ENCODE data around the gene FGF12. TPM values are rescaled to one million over a fixed set of nuclear protein-coding genes. Genes with fewer than 3 reads are reported as not detected.
A peak's percentile ranks its signal among the peaks of the same experiment; 100 is the strongest.

FGF12 gene
- total RNA-seq, 1 donor from 2014 or later, result 7.0 TPM

DNA sequence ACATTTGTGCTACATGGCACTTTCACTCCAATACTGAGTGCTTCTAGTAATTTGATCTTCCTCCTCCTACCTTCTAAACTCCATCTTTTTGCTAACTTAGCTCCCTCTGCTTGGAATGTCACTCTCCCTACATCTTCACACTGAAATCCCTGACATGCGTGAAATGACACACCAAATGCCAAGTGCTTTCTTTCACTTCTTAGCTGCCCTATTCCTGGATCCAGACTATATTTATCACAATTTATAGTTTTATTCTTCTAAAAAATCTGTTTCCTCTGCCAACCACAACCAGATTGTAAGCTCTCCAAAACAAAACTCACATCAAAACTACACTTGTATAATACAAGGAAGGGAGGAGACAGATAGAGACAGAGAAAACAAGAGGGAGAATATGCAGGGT is 387.3 kb downstream of the FGF12 start:
- Histone ChIP-seq H3K9ac (no peak overlapping the region), H3K27me3 (no peaks in the 10 kb centered on the region), H3K4me3 (no peak overlapping the region), H3K4me1 (peaks cover 8% of the 10 kb centered on the region), H3K27ac (no peak overlapping the region), H3F3A (ENCODE audit: low read depth) (no peaks in the 10 kb centered on the region), H3K79me2 (ENCODE audit: low read depth) (no peaks in the 10 kb centered on the region), H3K4me2 (no peak overlapping the region), H4K20me1 (ENCODE audit: low read depth) (no peaks in the 10 kb centered on the region), H2AFZ (replicated peaks) (no peak overlapping the region), H3K9me3 (ENCODE audit: low read depth) (no peaks in the 10 kb centered on the region), H3K36me3 (no peaks in the 10 kb centered on the region)
- no peaks in the 10 kb centered on the region for H3K27me3 Mint-ChIP-seq (ENCODE audit: insufficient read depth, low read depth)
- H3K27ac Mint-ChIP-seq, result no peak overlapping the region
- no peak for DNase-seq (ENCODE audit: low spot score)
- H3K9me3 Mint-ChIP-seq, result no peaks in the 10 kb centered on the region
- H3K36me3 Mint-ChIP-seq, result no peaks in the 10 kb centered on the region
- no peak overlapping the region for H3K4me3 Mint-ChIP-seq
- TF ChIP-seq EZH2 (IDR thresholded peaks at IDR 0.05) (no peak), EZH2phosphoT487 (IDR thresholded peaks at IDR 0.05) (no peak), CTCF (IDR thresholded peaks at IDR 0.05) (no peak)
- H3K4me1 Mint-ChIP-seq, result peaks cover 3% of the 10 kb centered on the region

GRCh38 chr3:192339214-192339613 is 388.1 kb downstream of the FGF12 start:
- H3K79me2 ChIP-seq (ENCODE audit: low read depth), result no peaks in the 10 kb centered on the region
- Mint-ChIP-seq H3K4me3 (no peak overlapping the region), H3K36me3 (no peaks in the 10 kb centered on the region), H3K4me1 (peaks cover 4% of the 10 kb centered on the region), H3K27ac (no peak overlapping the region), H3K27me3 (ENCODE audit: insufficient read depth, low read depth) (no peaks in the 10 kb centered on the region), H3K9me3 (no peaks in the 10 kb centered on the region)
- no peaks in the 10 kb centered on the region for H3K9me3 ChIP-seq (ENCODE audit: low read depth)
- H3K27ac ChIP-seq, result no peak overlapping the region
- no peaks in the 10 kb centered on the region for H4K20me1 ChIP-seq (ENCODE audit: low read depth)
- no peak for TF ChIP-seq EZH2phosphoT487 (IDR thresholded peaks at IDR 0.05)
- no peak for TF ChIP-seq EZH2 (IDR thresholded peaks at IDR 0.05)
- H3K4me3 ChIP-seq, result no peak overlapping the region
- peak; percentile 30 for DNase-seq (ENCODE audit: low spot score)
- no peaks in the 10 kb centered on the region for H3K36me3 ChIP-seq
- peaks cover 9% of the 10 kb centered on the region for H3K4me1 ChIP-seq
- H3K4me2 ChIP-seq, result no peak overlapping the region
- no peak overlapping the region for H3K9ac ChIP-seq
- H3F3A ChIP-seq (ENCODE audit: low read depth), result no peaks in the 10 kb centered on the region
- no peak overlapping the region for H2AFZ ChIP-seq (replicated peaks)
- no peaks in the 10 kb centered on the region for H3K27me3 ChIP-seq

GRCh38 chr3:192336286-192336685 is 391.1 kb downstream of the FGF12 start:
- H3K4me1 Mint-ChIP-seq, result peaks cover 11% of the 10 kb centered on the region
- Histone ChIP-seq H3K9me3 (ENCODE audit: low read depth) (no peaks in the 10 kb centered on the region), H2AFZ (replicated peaks) (no peak overlapping the region), H3K79me2 (ENCODE audit: low read depth) (no peaks in the 10 kb centered on the region), H3K9ac (no peak overlapping the region), H3K36me3 (no peaks in the 10 kb centered on the region), H3K27ac (no peak overlapping the region), H3F3A (ENCODE audit: low read depth) (no peaks in the 10 kb centered on the region), H3K4me3 (no peak overlapping the region), H3K4me1 (peaks cover 30% of the 10 kb centered on the region), H3K4me2 (no peak overlapping the region), H3K27me3 (no peaks in the 10 kb centered on the region), H4K20me1 (ENCODE audit: low read depth) (no peaks in the 10 kb centered on the region)
- no peaks in the 10 kb centered on the region for H3K9me3 Mint-ChIP-seq
- H3K27ac Mint-ChIP-seq, result no peak overlapping the region
- H3K27me3 Mint-ChIP-seq (ENCODE audit: insufficient read depth, low read depth), result no peaks in the 10 kb centered on the region
- TF ChIP-seq EZH2 (IDR thresholded peaks at IDR 0.05) (no peak), CTCF (IDR thresholded peaks at IDR 0.05) (peak; percentile 25), EZH2phosphoT487 (IDR thresholded peaks at IDR 0.05) (no peak)
- H3K4me3 Mint-ChIP-seq, result no peak overlapping the region
- H3K36me3 Mint-ChIP-seq, result peaks cover 10% of the 10 kb centered on the region
- DNase-seq (ENCODE audit: low spot score), result no peak

DNA sequence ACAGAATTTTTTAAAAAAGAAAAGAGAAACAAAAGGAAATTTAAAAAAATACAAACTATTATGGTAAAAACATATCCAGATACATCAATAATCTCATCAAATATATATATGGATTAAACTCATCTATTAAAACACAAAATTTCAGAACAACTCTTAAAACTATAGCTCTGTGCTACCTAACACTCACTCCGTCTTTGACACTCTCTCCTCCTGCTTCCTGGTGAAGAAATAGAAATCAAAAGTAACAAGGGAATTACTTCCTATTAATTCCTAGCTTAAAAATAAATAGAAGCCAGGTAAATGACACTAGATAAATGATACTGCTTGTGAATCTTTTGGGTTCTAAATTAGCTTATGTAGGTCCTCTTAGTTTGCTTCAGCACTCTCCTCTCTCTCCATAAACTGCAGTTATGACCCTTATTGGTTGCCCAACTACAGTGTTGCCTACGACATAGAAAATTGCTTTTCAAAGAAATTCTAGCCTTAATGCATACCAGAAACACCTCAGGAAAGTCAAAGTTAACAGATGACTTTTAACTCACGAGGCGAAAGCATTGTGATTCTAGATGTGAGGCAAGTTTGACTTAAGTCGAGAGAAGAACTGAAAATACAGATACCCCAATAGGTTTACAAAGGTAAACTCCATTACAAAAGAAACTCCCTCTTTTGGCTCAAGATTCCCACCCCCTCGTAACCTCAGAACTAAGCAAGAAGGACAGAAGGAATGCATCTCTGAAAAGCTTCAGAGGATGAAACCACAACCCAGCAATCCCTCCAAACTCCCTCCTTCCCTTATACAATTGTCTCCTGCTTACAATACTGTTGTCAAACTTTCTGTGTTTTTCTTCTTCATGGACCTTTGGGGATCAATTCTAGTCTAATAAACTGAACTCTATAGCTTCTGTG is 394.7 kb downstream of the FGF12 start:
- H3K9me3 ChIP-seq (ENCODE audit: low read depth), result no peaks in the 10 kb centered on the region
- no peaks in the 10 kb centered on the region for H4K20me1 ChIP-seq (ENCODE audit: low read depth)
- peak; percentile 38 for DNase-seq (ENCODE audit: low spot score)
- H3K9ac ChIP-seq, result no peak overlapping the region
- Mint-ChIP-seq H3K4me3 (no peak overlapping the region), H3K36me3 (peaks cover 26% of the 10 kb centered on the region), H3K27ac (no peak overlapping the region), H3K27me3 (ENCODE audit: insufficient read depth, low read depth) (no peaks in the 10 kb centered on the region), H3K4me1 (peaks cover 8% of the 10 kb centered on the region), H3K9me3 (no peaks in the 10 kb centered on the region)
- H3K4me3 ChIP-seq, result no peak overlapping the region
- no peaks in the 10 kb centered on the region for H3K79me2 ChIP-seq (ENCODE audit: low read depth)
- peak overlapping the region; percentile 20 for H3K4me2 ChIP-seq
- peaks cover 22% of the 10 kb centered on the region for H3K4me1 ChIP-seq
- H3K36me3 ChIP-seq, result no peaks in the 10 kb centered on the region
- H3K27ac ChIP-seq, result peak overlapping the region; percentile 48
- no peak overlapping the region for H2AFZ ChIP-seq (replicated peaks)
- no peaks in the 10 kb centered on the region for H3F3A ChIP-seq (ENCODE audit: low read depth)
- TF ChIP-seq EZH2phosphoT487 (IDR thresholded peaks at IDR 0.05), result no peak
- H3K27me3 ChIP-seq, result no peaks in the 10 kb centered on the region
